GM18519 (cell line): Measurements from ENCODE around the gene ASGR2.
"Not testable (repeated sequence)": the region's sequence is repeated elsewhere in the genome, so short reads cannot be mapped to it uniquely, and the experiment has no call there.

Experiments
- ATAC-seq: cut with Tn5 transposase; IDR thresholded peaks from one replicate; pipeline ENCODE4 v1.9.1; 2021; ENCODE audit warnings: mild to moderate bottlenecking, moderate library complexity; ENCODE audit not compliant: unreplicated experiment, low FRiP score

Gene ASGR2

GRCh38 chr17:7127501-7127900, 12.9 kb upstream of the ASGR2 start:
- ATAC-seq: not testable (repeated sequence)

GRCh38 chr17:7126386-7126785, 11.8 kb upstream of the ASGR2 start:
- ATAC-seq: not testable (repeated sequence)

GRCh38 chr17:7124923-7125322, 10.3 kb upstream of the ASGR2 start:
- ATAC-seq: no peak

- ATAC-seq: no peak
Observed at GRCh38 chr17:7123844-7124243, 9.2 kb upstream of the ASGR2 start.

GRCh38 chr17:7122381-7122780, 7.8 kb upstream of the ASGR2 start:
- ATAC-seq: no peak

GRCh38 chr17:7120635-7121034, 6.0 kb upstream of the ASGR2 start:
- not testable (repeated sequence) for ATAC-seq

GRCh38 chr17:7120123-7120522, 5.5 kb upstream of the ASGR2 start:
- no peak for ATAC-seq

GRCh38 chr17:7119314-7119713, 4.7 kb upstream of the ASGR2 start:
- ATAC-seq: no peak

- ATAC-seq: no peak
Observed at GRCh38 chr17:7114875-7115614, 423 bp upstream of the ASGR2 start.

- no peak for ATAC-seq
Observed at GRCh38 chr17:7113273-7114071, 1.1 kb downstream of the ASGR2 start.

- ATAC-seq: no peak
Observed at GRCh38 chr17:7112510-7113108, 2.0 kb downstream of the ASGR2 start.

GRCh38 chr17:7111784-7112509, 2.7 kb downstream of the ASGR2 start:
- ATAC-seq: no peak

- no peak for ATAC-seq
Observed at GRCh38 chr17:7110617-7111306, 3.9 kb downstream of the ASGR2 start.

- ATAC-seq: no peak
Observed at GRCh38 chr17:7109461-7110322, 4.9 kb downstream of the ASGR2 start.

GRCh38 chr17:7108981-7109380, 5.6 kb downstream of the ASGR2 start:
- no peak for ATAC-seq

- no peak for ATAC-seq
Observed at GRCh38 chr17:7108560-7108925, 6.1 kb downstream of the ASGR2 start.

GRCh38 chr17:7107795-7108559, 6.6 kb downstream of the ASGR2 start:
- no peak for ATAC-seq

- ATAC-seq: no peak
Observed at GRCh38 chr17:7107012-7107754, 7.4 kb downstream of the ASGR2 start.
